Measurements from ENCODE around the gene AK9. TPM values are rescaled to one million over a fixed set of nuclear protein-coding genes. Genes with fewer than 3 reads are reported as not detected.

Gene AK9
- total RNA-seq, 1 experiment from 2014 or later, result 2.6 TPM

DNA sequence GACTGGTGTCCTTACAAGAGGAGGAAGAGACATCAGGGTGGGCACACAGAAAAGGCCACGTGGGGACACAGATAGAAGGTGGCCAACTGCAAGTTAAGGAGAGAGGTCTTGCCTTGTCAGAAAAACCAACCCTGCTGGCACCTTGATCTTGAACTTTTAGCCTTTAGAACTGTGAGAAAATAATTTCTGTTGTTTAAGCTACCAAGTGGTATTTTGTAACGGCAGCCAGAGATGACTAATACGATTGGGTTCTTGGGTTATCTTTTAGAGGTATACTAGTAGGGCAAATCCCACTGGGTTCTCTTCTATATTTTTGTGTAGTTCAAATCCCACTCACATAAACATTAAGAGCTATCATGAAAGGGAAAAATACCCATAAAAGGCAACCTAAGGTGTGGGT, 176.1 kb downstream of the AK9 start:
- H3K9me3 ChIP-seq (ENCODE audit: low read depth, low read length, poor library complexity, severe bottlenecking), result peaks cover 4% of the 10 kb centered on the region
- DNase-seq (ENCODE audit: low spot score), result no peak
- H3K4me1 ChIP-seq (ENCODE audit: insufficient read depth, low read length, poor library complexity, severe bottlenecking), result no peaks in the 10 kb centered on the region
- ChIA-PET CTCF (no interaction called here), POLR2A (ENCODE audit: low non-redundant PET) (no interaction called here)
- H3K27me3 ChIP-seq (replicated peaks; ENCODE audit: insufficient read depth, low read depth, low read length, poor library complexity), result no peaks in the 10 kb centered on the region
- no peak overlapping the region for H3K27ac ChIP-seq (ENCODE audit: low read depth, low read length, poor library complexity, severe bottlenecking)
- no peaks in the 10 kb centered on the region for H3K36me3 ChIP-seq (ENCODE audit: insufficient read depth, low read length, poor library complexity, severe bottlenecking)
- TF ChIP-seq, protein P1, sequence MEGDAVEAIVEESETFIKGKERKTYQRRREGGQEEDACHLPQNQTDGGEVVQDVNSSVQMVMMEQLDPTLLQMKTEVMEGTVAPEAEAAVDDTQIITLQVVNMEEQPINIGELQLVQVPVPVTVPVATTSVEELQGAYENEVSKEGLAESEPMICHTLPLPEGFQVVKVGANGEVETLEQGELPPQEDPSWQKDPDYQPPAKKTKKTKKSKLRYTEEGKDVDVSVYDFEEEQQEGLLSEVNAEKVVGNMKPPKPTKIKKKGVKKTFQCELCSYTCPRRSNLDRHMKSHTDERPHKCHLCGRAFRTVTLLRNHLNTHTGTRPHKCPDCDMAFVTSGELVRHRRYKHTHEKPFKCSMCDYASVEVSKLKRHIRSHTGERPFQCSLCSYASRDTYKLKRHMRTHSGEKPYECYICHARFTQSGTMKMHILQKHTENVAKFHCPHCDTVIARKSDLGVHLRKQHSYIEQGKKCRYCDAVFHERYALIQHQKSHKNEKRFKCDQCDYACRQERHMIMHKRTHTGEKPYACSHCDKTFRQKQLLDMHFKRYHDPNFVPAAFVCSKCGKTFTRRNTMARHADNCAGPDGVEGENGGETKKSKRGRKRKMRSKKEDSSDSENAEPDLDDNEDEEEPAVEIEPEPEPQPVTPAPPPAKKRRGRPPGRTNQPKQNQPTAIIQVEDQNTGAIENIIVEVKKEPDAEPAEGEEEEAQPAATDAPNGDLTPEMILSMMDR (conservative IDR thresholded peaks at IDR 0.05; ENCODE audit: low read depth, low read length), result no peak
- TF ChIP-seq EZH2 (IDR thresholded peaks at IDR 0.05; ENCODE audit: borderline replicate concordance, low read depth, low read length, poor library complexity, severe bottlenecking), result no peak
- intact Hi-C loops (cut with micrococcal nuclease; ENCODE audit: unreplicated experiment), result no loop called here
- no peak overlapping the region for H3K4me3 ChIP-seq (ENCODE audit: low read depth, low read length, poor library complexity, severe bottlenecking)
- no TSS peak for BruUV-seq (replicated peaks)

DNA sequence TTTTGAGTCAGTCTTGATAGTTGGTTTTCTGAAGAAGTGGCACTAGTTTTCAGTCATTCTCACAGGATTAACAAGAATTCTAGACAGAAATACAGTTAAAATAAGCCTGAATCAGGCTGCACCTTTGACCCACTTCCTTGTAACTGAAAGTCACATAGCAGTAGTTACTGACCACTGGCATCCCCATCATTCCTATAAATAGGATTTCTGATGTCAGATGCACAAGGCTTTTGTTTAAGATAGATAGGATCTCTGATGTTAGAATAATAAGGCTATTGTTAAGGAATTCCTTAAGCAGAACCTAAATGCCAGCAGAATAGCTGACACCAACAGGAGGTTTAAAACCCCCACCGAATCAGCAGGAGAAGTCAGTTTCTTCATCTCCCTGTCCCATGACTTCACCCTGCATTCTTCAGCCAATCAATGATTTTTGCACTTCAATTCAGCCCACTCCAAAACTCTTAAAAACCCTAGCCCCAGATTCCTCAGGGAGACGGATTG, 177.4 kb downstream of the AK9 start:
- no peak for DNase-seq (ENCODE audit: low spot score)
- CTCF ChIA-PET, result no interaction called here
- H3K36me3 ChIP-seq (ENCODE audit: insufficient read depth, low read length, poor library complexity, severe bottlenecking), result no peaks in the 10 kb centered on the region
- intact Hi-C loops (cut with micrococcal nuclease; ENCODE audit: unreplicated experiment), result no loop called here
- BruUV-seq (replicated peaks), result no TSS peak
- TF ChIP-seq, protein P1 (conservative IDR thresholded peaks at IDR 0.05; ENCODE audit: low read depth, low read length), result no peak
- TF ChIP-seq EZH2 (IDR thresholded peaks at IDR 0.05; ENCODE audit: borderline replicate concordance, low read depth, low read length, poor library complexity, severe bottlenecking), result no peak
- H3K4me3 ChIP-seq (ENCODE audit: low read depth, low read length, poor library complexity, severe bottlenecking), result no peak overlapping the region
- no peaks in the 10 kb centered on the region for H3K27me3 ChIP-seq (replicated peaks; ENCODE audit: insufficient read depth, low read depth, low read length, poor library complexity)
- no peaks in the 10 kb centered on the region for H3K4me1 ChIP-seq (ENCODE audit: insufficient read depth, low read length, poor library complexity, severe bottlenecking)
- POLR2A ChIA-PET (ENCODE audit: low non-redundant PET), result no interaction called here
- H3K27ac ChIP-seq (ENCODE audit: low read depth, low read length, poor library complexity, severe bottlenecking), result no peak overlapping the region
- H3K9me3 ChIP-seq (ENCODE audit: low read depth, low read length, poor library complexity, severe bottlenecking), result peaks cover 4% of the 10 kb centered on the region

DNA sequence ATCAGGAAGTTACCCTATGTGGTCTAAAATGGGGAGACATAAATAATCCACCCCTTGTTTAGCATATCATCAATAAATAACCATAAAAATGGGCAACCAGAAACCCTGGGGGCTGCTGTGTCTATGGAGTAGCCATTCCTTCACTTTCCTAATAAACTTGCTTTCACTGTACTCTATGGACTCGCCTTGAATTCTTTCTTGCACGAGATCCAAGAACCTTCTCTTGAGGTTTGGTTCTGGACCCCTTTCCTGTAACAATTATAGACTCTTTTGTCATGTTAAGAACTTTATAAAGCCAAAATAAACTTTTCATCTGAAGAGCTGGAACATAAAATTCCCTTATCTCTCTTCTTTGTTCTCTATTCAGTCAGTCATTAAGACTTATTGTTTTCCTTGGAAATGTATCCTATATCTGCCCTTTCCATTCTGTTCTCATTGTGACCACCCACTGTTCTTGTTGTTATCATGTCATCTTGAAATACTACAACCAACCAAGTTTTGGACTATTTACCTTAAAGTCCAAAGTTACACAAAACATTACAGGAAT, 178.7 kb downstream of the AK9 start:
- H3K4me3 ChIP-seq (ENCODE audit: low read depth, low read length, poor library complexity, severe bottlenecking), result no peak overlapping the region
- no peak for DNase-seq (ENCODE audit: low spot score)
- no peaks in the 10 kb centered on the region for H3K27me3 ChIP-seq (replicated peaks; ENCODE audit: insufficient read depth, low read depth, low read length, poor library complexity)
- no peaks in the 10 kb centered on the region for H3K36me3 ChIP-seq (ENCODE audit: insufficient read depth, low read length, poor library complexity, severe bottlenecking)
- ChIA-PET POLR2A (ENCODE audit: low non-redundant PET) (no interaction called here), CTCF (no interaction called here)
- H3K4me1 ChIP-seq (ENCODE audit: insufficient read depth, low read length, poor library complexity, severe bottlenecking), result no peaks in the 10 kb centered on the region
- intact Hi-C loops (cut with micrococcal nuclease; ENCODE audit: unreplicated experiment), result no loop called here
- H3K27ac ChIP-seq (ENCODE audit: low read depth, low read length, poor library complexity, severe bottlenecking), result no peak overlapping the region
- H3K9me3 ChIP-seq (ENCODE audit: low read depth, low read length, poor library complexity, severe bottlenecking), result peaks cover 4% of the 10 kb centered on the region
- no TSS peak for BruUV-seq (replicated peaks)
- TF ChIP-seq, protein P1 (conservative IDR thresholded peaks at IDR 0.05; ENCODE audit: low read depth, low read length), result no peak
- no peak for TF ChIP-seq EZH2 (IDR thresholded peaks at IDR 0.05; ENCODE audit: borderline replicate concordance, low read depth, low read length, poor library complexity, severe bottlenecking)

All from A673 (cell line).